Stomach (tissue), 19 donors: ENCODE results near the gene TMEM131. TPM values are rescaled to one million over a fixed set of nuclear protein-coding genes. Genes with fewer than 3 reads are reported as not detected.
"Not testable (repeated sequence)": the region's sequence is repeated elsewhere in the genome, so short reads cannot be mapped to it uniquely, and the experiment has no call there.

ENCODE experiments used
- DNase-seq, 2 donors: peaks; one replicate each; pipeline versions ENCODE4 v3.0.0 to v3.0.0-alpha.2; 2013 to 2019
- H3K27ac ChIP-seq, 5 donors: fragments of 200-600 bp in 4 of 5; sonication (generic) in 4 of 5; one replicate each; pipeline ENCODE4 v1.5.1; 2013 to 2019; ENCODE audit warnings: mild to moderate bottlenecking in 1 of 5, moderate library complexity in 1 of 5
- H3K27me3 ChIP-seq, 3 donors: fragments of 200-600 bp; sonication (generic); one replicate each; pipeline ENCODE4 v1.5.1; 2017 to 2019; ENCODE audit warnings: mixed run types in 1 of 3
- H3K36me3 ChIP-seq, 4 donors: fragments of 200-600 bp; sonication (generic); 1 replicate in 3 of 4; 2 replicates in 1 of 4; pipeline ENCODE4 v1.5.1; 2016 to 2019
- H3K4me1 ChIP-seq, 4 donors: fragments of 200-600 bp; sonication (generic); one replicate each; pipeline ENCODE4 v1.5.1; 2016 to 2019
- H3K4me3 ChIP-seq, 4 donors: fragments of 200-600 bp; sonication (generic) in 3 of 4; one replicate each; pipeline ENCODE4 v1.5.1; 2016 to 2019; ENCODE audit warnings: mild to moderate bottlenecking in 1 of 4
- H3K9me3 ChIP-seq, 4 donors: fragments of 200-600 bp; sonication (generic); one replicate each; pipeline ENCODE4 v1.5.1; 2016 to 2019
- POLR2A ChIP-seq, 4 donors: fragments of 450-650 bp; IDR thresholded peaks; one replicate each; pipeline ENCODE4 v1.6.1; 2016; ENCODE audit warnings: antibody characterized with exemption in 4 of 4, control low read depth in 2 of 4, mild to moderate bottlenecking in 1 of 4, moderate library complexity in 1 of 4
- POLR2AphosphoS5 ChIP-seq, 3 donors: sonication (generic); formaldehyde crosslinking; IDR thresholded peaks; one replicate each; pipeline ENCODE4 v1.6.1; 2016; ENCODE audit warnings: antibody characterized with exemption in 3 of 3
- WGBS, 5 donors: extraction: QIAGEN DNeasy Blood & Tissue Kit in 3 of 5; methylation state at CpG; one replicate each; pipeline versions ENCODE4 v1.1.5 to v1.1.7; 2013 to 2018; 5-methylcytosine and 5-hydroxymethylcytosine counted together
- intact Hi-C: fragments of 100-400 bp; cut with DNase I; formaldehyde crosslinking; loops from one replicate; pipeline ENCODE4 v1.15.1; 2023; ENCODE audit warnings: low total_unique reads
- long read RNA-seq, 10 donors: transcript quantifications; one replicate each; lab custom pipeline, GENCODE V29; 2026
- polyA plus RNA-seq, 3 donors: library from polyadenylated mRNA; stranded (reverse); fragments of 200-250 nt; gene quantifications; one replicate each; pipeline ENCODE4 v1.2.3, GENCODE V29; 2013
- total RNA-seq, 5 donors: library from RNA; depleted of rRNA; stranded (reverse); fragments of >200 nt; gene quantifications; one replicate each; pipeline versions ENCODE4 v1.1.0 to v1.2.3, GENCODE V29; 2014 to 2016
- TF ChIP-seq, protein P1 (sequence below), 7 experiments: fragments of 450-650 bp in 4 of 7; fragments of 200-600 bp in 3 of 7; sonication (generic) in 3 of 7; IDR thresholded peaks; one replicate each; pipeline ENCODE4 v1.5.1; 2016 to 2019; ENCODE audit warnings: antibody characterized with exemption in 7 of 7, control low read depth in 2 of 7, mild to moderate bottlenecking in 1 of 7
- donor health status: healthy with polysubstance abuse.
- donor health status: Bipolar disorder and iron deficiency.
- donor health status: healthy.

Gene TMEM131, protein sequence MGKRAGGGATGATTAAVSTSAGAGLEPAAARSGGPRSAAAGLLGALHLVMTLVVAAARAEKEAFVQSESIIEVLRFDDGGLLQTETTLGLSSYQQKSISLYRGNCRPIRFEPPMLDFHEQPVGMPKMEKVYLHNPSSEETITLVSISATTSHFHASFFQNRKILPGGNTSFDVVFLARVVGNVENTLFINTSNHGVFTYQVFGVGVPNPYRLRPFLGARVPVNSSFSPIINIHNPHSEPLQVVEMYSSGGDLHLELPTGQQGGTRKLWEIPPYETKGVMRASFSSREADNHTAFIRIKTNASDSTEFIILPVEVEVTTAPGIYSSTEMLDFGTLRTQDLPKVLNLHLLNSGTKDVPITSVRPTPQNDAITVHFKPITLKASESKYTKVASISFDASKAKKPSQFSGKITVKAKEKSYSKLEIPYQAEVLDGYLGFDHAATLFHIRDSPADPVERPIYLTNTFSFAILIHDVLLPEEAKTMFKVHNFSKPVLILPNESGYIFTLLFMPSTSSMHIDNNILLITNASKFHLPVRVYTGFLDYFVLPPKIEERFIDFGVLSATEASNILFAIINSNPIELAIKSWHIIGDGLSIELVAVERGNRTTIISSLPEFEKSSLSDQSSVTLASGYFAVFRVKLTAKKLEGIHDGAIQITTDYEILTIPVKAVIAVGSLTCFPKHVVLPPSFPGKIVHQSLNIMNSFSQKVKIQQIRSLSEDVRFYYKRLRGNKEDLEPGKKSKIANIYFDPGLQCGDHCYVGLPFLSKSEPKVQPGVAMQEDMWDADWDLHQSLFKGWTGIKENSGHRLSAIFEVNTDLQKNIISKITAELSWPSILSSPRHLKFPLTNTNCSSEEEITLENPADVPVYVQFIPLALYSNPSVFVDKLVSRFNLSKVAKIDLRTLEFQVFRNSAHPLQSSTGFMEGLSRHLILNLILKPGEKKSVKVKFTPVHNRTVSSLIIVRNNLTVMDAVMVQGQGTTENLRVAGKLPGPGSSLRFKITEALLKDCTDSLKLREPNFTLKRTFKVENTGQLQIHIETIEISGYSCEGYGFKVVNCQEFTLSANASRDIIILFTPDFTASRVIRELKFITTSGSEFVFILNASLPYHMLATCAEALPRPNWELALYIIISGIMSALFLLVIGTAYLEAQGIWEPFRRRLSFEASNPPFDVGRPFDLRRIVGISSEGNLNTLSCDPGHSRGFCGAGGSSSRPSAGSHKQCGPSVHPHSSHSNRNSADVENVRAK (N-terminal part only)
- total RNA-seq, result 100 to 1,000 TPM in 2 of 5 donors, 10 to 100 TPM in 3; 33.8 to 119 (median 79.7) TPM
- polyA plus RNA-seq, result 1 to 10 TPM; 4.4 to 7.4 (median 5.8) TPM
- long read RNA-seq, donor 1, result 0 reads
- long read RNA-seq, donor 2, result 0 reads
- long read RNA-seq, donor 3, full-length matches to known transcripts, result 2 of 2 reads
- long read RNA-seq, donor 3, partial matches to known transcripts, result 0 of 2 reads
- long read RNA-seq, donor 3, other reads (novel, unspliced or antisense), result 0 of 2 reads
- long read RNA-seq, donor 4, result 0 reads
- long read RNA-seq, donor 5, result 0 reads
- long read RNA-seq, donor 6, result 0 reads
- long read RNA-seq, donor 7, full-length matches to known transcripts, result 1 of 1 reads
- long read RNA-seq, donor 7, partial matches to known transcripts, result 0 of 1 reads
- long read RNA-seq, donor 7, other reads (novel, unspliced or antisense), result 0 of 1 reads
- long read RNA-seq, donor 8, partial matches to known transcripts, result 5 of 5 reads
- long read RNA-seq, donor 8, other reads (novel, unspliced or antisense), result 0 of 5 reads
- long read RNA-seq, donor 9, full-length matches to known transcripts, result 4 of 15 reads
- long read RNA-seq, donor 9, partial matches to known transcripts, result 11 of 15 reads
- long read RNA-seq, donor 9, other reads (novel, unspliced or antisense), result 0 of 15 reads
- long read RNA-seq, donor 10, result 0 reads

DNA sequence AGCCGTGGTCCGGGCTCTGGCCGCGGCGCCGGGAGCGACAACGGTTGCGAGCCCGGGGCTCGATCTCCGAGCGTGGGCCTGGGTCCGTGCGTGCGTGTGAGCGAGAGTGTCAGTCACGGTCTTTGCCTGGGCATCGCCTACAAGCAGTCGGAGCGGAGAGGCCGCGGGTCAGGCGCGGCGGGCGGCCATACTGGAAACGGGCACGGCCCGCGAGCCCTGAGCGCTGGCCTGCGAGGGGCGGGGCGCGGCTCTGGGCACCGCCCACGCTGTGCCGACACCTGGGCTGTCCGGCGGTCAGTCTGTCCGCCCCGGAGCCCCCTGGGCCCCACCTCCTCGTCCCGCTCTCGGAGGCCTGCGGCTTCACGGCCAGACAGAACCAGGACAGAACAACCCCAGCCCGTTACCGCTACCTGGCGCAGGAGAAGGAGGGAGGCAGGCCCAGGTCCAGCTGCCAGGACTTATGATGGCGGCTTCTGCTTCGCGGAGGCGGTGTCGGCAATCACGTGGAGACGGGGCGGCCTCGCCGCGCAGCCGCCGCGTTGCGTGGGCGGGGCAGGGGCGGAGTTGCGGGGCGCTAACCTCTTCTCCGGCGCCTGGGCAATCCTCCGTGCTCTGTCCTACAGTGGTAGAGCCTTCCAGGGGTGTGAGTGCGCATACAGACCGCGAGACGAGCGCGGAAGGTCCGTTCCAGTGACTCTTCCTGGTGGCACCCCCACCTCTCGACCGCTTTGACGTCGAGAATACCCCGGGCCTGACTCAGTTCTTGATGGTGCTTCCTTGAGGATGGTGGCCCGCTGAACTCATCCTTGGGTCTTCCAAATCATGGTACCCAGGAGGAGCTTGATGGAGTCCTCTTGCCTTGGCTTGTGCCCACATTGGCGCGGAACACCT is at the start of gene TMEM131:
Gene TMEM131 (minus strand): TSS at position 215 of the 891 bp plus-strand sequence. CDS start 286 bp downstream, outside the sequence.
- TF ChIP-seq POLR2AphosphoS5 (IDR thresholded peaks at IDR 0.05), result peak; percentile 33 to 92 (median 79)
- TF ChIP-seq POLR2A (IDR thresholded peaks at IDR 0.05), result no peak
- Histone ChIP-seq H3K9me3 (no peaks in the 10 kb centered on the region), H3K4me3 (peak within 1 kb of the TSS; percentile 79 to 95 (median 92)), H3K27me3 (no peaks in the 10 kb centered on the region), H3K36me3 (no peaks in the 10 kb centered on the region), H3K27ac (peak within 1 kb of the TSS; percentile 84 to 99 (median 95)), H3K4me1 (peaks cover 24 to 46% (median 35%) of the 10 kb centered on the region in 4 donors)
- 1 to 2% (median 1%) methylated on average over 35 to 88 of the region's 88 CpGs for WGBS, 5 donors
- intact Hi-C loops, result no loop called here
- DNase-seq, result peak; percentile 96 to 98

DNA sequence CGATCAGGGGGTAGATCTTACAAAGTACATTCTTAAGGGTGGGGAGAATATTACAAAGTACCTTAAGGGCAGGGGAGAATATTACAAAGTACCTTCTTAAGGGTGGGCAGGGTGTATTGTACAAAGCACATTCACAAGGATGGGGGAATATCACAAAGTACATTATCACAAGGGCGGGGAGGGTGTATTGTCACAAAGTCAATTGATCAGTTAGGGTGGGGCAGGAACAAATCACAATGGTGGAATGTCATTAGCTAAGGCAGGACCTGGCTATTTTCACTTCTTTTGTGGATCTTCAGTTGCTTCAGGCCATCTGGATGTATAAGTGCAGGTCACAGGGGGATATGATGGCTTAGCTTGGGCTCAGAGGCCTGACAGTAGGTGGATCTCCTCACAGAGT is 49.0 kb upstream of the TMEM131 start:
- H3K36me3 ChIP-seq, DNase-seq, H3K27me3 ChIP-seq, H3K27ac ChIP-seq, H3K4me1 ChIP-seq, H3K4me3 ChIP-seq, intact Hi-C loops: not testable (repeated sequence)
- WGBS, 5 donors, result 94 to 96% (median 95%) methylated on average over 2 of the region's 2 CpGs
- peaks cover 11 to 27% (median 19%) of the 10 kb centered on the region in 4 donors for H3K9me3 ChIP-seq

DNA sequence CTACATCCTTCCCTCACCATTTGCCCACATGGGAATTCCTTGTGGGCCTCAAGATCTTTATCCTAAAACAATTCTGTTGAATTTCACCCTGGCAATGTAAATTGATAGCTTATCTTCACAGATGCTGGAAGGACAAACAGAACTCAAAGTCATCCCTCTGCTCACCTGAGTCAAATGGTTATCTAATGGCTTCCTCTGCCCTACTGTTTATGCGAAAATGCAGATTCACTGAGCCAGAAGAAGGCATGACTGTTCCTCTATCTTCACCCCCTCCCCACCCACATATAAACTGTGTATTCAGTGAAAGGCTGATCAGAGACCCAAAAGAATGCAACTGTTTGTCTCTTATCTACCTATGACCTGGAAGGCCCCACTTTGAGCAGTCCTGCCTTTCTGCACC is 47.4 kb upstream of the TMEM131 start:
- no peak overlapping the region for H3K27ac ChIP-seq
- H3K4me1 ChIP-seq, result peaks cover 6 to 17% (median 11%) of the 10 kb centered on the region in 4 donors
- no peak for TF ChIP-seq POLR2AphosphoS5 (IDR thresholded peaks at IDR 0.05)
- intact Hi-C loops, result no loop called here
- no peaks in the 10 kb centered on the region for H3K27me3 ChIP-seq
- DNase-seq, result no peak
- H3K36me3 ChIP-seq, result no peaks in the 10 kb centered on the region
- H3K9me3 ChIP-seq, result peaks cover 11 to 27% (median 19%) of the 10 kb centered on the region in 4 donors
- no peak overlapping the region for H3K4me3 ChIP-seq
- 86 to 100% (median 90%) methylated on average over 1 of the region's 1 CpG for WGBS, 5 donors

DNA sequence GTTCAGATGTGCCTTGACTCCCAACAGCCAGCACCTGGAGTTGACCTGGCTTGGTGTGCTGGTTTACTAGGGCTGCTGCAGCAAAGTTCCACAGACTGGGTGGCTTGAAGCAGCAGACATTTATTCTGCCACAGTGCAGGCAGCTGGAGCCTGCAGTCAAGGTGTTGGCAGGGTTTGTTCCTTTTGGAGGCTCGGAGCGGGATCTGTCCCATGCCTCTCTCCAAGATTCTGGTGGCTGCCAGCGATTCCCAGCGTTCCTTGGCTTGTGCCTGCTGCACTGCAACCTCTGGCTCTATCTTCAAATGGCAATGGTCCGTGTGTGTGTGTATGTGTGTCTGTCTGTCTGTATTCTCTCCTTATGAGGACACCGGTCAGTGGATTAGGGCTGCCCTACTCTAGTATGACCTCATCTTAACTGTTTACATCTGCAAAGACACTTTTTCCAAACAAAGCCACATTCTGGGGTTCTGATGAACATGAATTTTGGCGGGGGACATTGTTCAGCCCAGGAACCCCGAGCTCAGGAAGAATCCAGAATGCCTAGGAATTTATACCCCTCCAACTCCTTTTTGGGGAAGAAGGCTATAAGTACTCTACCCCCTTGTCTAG is 44.7 kb upstream of the TMEM131 start:
- Histone ChIP-seq H3K27ac (no peak overlapping the region), H3K9me3 (peaks cover 11 to 24% (median 17%) of the 10 kb centered on the region in 4 donors), H3K4me3 (no peak overlapping the region), H3K4me1 (peaks cover 10 to 35% (median 15%) of the 10 kb centered on the region in 4 donors), H3K27me3 (no peaks in the 10 kb centered on the region), H3K36me3 (no peaks in the 10 kb centered on the region)
- intact Hi-C loops, result no loop called here
- DNase-seq, result no peak
- 59 to 80% (median 75%) methylated on average over 8 of the region's 8 CpGs for WGBS, 5 donors
- TF ChIP-seq, protein P1, sequence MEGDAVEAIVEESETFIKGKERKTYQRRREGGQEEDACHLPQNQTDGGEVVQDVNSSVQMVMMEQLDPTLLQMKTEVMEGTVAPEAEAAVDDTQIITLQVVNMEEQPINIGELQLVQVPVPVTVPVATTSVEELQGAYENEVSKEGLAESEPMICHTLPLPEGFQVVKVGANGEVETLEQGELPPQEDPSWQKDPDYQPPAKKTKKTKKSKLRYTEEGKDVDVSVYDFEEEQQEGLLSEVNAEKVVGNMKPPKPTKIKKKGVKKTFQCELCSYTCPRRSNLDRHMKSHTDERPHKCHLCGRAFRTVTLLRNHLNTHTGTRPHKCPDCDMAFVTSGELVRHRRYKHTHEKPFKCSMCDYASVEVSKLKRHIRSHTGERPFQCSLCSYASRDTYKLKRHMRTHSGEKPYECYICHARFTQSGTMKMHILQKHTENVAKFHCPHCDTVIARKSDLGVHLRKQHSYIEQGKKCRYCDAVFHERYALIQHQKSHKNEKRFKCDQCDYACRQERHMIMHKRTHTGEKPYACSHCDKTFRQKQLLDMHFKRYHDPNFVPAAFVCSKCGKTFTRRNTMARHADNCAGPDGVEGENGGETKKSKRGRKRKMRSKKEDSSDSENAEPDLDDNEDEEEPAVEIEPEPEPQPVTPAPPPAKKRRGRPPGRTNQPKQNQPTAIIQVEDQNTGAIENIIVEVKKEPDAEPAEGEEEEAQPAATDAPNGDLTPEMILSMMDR (IDR thresholded peaks at IDR 0.05), result no peak
